SH-SY5Y (cell line): ENCODE measurements around the gene SERPIND1.

Experiments used
- GATA2 ChIP-seq: IDR thresholded peaks from 2 replicates; pipeline ENCODE4 v1.6.1; 2011; ENCODE audit warnings: mild to moderate bottlenecking, low read depth, low read length
- GATA3 ChIP-seq: IDR thresholded peaks from 2 replicates; pipeline ENCODE4 v1.6.1; 2011; ENCODE audit warnings: low read depth, mild to moderate bottlenecking, low read length, moderate library complexity

SERPIND1 gene

GRCh38 chr22:20742764-20743163 is 31.1 kb upstream of the SERPIND1 start:
- TF ChIP-seq GATA2 = no peak
- no peak for TF ChIP-seq GATA3

- TF ChIP-seq GATA3 (no peak), GATA2 (no peak)
Observed at GRCh38 chr22:20744456-20744855, 29.5 kb upstream of the SERPIND1 start.

DNA sequence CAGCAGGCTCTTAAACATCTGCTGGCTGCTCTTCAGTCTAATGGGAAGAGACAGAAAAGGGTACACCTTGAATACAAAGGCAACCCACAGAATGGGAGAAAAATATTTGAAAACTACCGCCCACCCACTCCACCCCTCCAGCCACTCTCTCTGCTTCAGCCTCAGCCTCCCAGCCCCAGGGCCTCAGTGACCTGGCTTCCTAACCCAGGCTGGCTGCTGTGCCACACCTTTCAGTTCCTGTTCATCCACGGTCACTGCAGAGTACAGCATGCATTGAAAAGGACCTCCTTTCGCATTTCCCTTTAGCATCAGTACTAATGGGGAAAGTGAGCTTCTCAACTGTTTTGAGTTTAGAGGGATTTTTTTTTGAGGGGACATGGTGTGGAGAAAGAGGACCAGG is 28.8 kb upstream of the SERPIND1 start:
- TF ChIP-seq GATA2 = no peak
- no peak for TF ChIP-seq GATA3

- TF ChIP-seq GATA2 = no peak
Observed at GRCh38 chr22:20746431-20747189, 27.3 kb upstream of the SERPIND1 start.

DNA sequence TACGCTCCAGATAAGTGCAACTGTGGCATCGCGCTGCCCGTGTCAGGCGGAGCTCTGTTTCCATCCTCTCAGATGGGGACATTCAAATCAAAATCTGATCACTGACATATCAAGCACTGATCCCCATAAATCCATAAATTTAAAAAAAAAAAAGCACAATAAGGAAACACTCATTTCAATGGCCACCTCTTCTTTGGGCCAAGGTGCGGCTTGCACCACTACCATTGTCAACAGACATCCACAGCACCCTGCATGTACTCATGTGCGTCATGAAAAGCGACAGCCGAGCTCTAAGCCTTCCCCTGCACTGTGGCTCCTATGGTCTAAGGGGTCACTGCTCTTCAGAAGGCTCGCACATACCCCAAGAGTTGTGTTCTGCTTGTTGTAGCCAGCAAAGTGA is 26.7 kb upstream of the SERPIND1 start:
- TF ChIP-seq GATA2 (no peak), GATA3 (no peak)

DNA sequence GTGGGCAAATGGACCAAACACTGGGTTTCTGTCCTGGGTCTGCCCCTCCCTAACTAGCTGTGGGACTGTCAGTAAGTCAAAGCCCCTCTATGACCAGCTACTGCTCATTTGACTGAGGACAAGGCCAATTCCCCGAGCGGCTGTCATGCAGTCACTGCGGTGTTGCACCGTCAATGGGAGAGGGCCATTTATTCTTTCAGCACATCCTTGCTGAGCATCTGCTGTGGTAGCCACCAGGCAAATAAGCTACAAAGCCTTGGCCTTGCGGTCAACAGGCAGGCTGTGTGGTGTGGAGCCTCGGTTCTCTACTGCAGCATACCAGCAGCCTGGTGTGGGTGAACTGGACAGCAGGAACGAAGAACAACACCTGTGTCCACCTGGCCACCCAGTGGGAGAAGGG is 25.8 kb upstream of the SERPIND1 start:
- TF ChIP-seq GATA2 (no peak), GATA3 (no peak)

DNA sequence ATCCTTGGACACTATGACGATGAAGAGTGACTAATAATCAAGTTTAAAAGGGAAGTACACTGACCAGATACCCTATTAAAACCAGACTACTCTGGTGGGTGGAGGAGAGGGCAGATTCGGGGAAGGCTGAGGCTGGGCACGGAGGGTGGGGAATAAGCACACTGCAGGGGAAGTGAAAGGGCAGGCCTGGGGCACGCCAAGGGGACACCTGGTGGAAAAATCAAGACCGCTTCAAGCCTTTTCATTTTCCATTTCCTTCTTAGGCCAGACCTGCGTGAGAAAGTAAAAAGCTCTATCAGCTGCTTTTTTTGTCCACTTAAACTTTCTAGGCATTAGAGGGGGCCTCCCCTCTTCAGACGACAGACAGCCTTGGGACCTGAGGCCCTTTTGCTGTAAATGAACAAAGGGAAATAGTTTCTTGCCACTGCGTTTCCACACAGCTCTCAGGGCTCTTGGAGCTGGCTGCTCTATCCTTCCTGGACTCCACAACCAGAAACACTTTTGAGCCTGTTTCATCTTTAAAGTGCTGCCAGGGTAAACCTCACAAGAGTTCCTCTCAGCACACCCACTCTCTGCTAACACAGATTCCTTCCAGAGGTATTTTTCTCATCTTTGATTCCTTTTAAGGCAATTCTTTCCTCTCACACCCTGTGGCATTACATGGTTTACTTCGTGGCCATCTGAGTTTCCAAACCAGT is 25.0 kb upstream of the SERPIND1 start:
- TF ChIP-seq GATA2 = no peak
- TF ChIP-seq GATA3 = no peak

DNA sequence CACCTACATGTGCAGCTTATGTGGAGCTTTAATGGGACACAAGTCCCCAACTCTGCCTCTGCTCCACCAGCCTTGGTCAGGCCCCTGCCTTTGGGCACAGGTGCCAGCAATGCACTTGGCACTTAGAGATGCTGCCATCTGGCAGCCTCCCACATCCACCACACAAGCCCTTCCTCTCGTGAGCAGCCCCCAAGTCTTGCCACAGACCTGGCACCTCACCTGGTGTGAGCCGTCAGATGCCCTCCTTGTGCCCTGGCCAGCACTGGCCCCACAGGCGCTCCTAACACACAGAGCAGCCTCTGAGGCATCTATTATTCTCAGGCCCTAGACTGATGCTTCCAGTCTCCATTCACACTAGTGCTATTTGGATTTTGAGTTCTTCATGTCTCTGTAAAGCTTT is 24.5 kb upstream of the SERPIND1 start:
- TF ChIP-seq GATA3 (no peak), GATA2 (no peak)

GRCh38 chr22:20750461-20751184 is 23.3 kb upstream of the SERPIND1 start:
- no peak for TF ChIP-seq GATA3
- no peak for TF ChIP-seq GATA2

- TF ChIP-seq GATA2 (no peak), GATA3 (no peak)
Observed at GRCh38 chr22:20751185-20751851, 22.6 kb upstream of the SERPIND1 start.

DNA sequence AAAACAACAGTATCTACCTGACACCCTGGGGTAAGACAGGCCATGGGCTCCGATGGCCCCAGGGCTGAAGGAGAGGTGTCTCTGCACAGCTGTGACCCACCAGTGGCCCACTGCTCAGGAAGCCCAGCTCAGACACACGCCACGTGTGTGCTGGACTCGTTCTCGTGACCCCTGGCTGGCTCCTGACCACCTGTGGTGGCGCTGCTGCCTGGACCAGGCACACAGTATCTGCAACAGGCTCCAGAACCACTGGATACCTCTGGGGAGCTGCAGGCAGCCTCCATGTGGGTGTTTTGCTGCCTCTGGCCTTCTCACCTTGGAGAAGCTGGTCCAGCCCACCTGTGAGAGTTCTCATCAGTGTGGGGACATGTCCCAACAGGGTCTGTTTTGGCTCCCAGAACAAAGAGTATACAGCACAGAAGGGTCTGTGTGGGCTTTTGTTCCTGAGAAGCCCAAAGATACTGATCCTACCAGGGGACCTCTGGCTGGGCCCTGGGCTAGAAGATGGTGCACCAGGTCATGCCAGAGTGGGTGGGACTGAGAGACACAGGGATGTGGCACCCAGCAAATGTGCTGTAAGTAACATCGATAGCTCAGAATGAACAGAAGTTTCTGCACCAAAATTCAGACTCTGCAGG is 21.7 kb upstream of the SERPIND1 start:
- no peak for TF ChIP-seq GATA3
- TF ChIP-seq GATA2 = no peak

- no peak for TF ChIP-seq GATA3
- no peak for TF ChIP-seq GATA2
Observed at GRCh38 chr22:20752873-20753272, 21.0 kb upstream of the SERPIND1 start.

DNA sequence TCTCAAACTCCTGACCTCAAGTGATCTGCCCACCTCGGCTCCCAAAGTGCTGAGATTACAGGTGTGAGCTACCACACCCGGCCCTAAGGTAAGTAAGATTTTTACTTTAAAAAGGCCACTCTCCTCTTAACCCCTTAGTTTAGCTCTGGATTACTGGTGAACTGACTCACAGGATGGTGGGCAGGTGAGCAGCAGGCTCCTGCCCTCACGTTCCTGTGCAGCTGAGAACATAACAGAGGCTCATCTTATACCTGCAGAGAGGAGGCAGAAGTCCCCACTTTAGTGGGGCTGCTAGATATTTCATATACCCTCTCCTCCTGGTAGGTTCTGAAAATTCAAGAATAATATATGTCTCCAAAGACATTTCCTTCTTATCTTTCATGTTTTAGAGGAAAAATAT is 17.1 kb upstream of the SERPIND1 start:
- TF ChIP-seq GATA2 (no peak), GATA3 (no peak)

DNA sequence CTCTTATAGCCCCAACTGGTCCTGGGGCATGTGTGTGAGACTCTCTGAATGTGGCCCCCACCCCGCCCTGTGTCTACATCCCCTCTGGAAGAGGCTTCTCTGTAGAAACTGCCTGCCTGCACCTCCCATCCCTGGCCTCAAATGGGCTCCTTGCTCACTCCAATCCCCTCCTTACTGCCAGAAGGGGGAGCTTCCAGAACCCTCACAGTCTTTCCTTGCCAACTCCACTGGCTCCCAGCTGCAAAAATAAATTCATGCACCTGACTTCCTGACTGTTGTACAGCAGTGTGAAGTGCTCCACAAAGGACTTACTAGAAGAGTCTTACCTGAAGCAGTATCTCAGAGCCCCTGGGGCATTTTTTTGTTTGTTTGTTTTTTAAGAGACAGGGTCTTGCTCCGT is 15.2 kb upstream of the SERPIND1 start:
- no peak for TF ChIP-seq GATA2
